Skeletal muscle tissue (tissue), 4 donors: ENCODE measurements around the gene RPS18. TPM values are rescaled to one million over a fixed set of nuclear protein-coding genes. Genes with fewer than 3 reads are reported as not detected.

Source experiments
- H3K27ac ChIP-seq: one replicate; pipeline ENCODE4 v1.7.0; 2013; ENCODE audit warnings: mild to moderate bottlenecking, low read depth, low read length, inconsistent platforms
- H3K27me3 ChIP-seq, 3 donors: one replicate each; pipeline ENCODE4 v1.7.0; 2013; ENCODE audit warnings: low read length in 3 of 3; ENCODE audit not compliant: control insufficient read depth in 3 of 3, insufficient read depth in 3 of 3
- H3K36me3 ChIP-seq, 3 donors: one replicate each; pipeline ENCODE4 v1.7.0; 2013; ENCODE audit warnings: low read length in 3 of 3; ENCODE audit not compliant: control insufficient read depth in 3 of 3, insufficient read depth in 3 of 3
- H3K4me1 ChIP-seq, 3 donors: one replicate each; pipeline ENCODE4 v1.7.0; 2013; ENCODE audit warnings: low read length in 3 of 3, mild to moderate bottlenecking in 3 of 3; ENCODE audit not compliant: control insufficient read depth in 3 of 3, insufficient read depth in 3 of 3
- H3K4me3 ChIP-seq, 3 donors: one replicate each; pipeline ENCODE4 v1.7.0; 2013; ENCODE audit warnings: low read length in 3 of 3
- H3K9ac ChIP-seq, 3 donors: one replicate each; pipeline ENCODE4 v1.7.0; 2013; ENCODE audit warnings: low read length in 3 of 3, mild to moderate bottlenecking in 3 of 3, moderate library complexity in 2 of 3, low read depth in 1 of 3
- H3K9me3 ChIP-seq, 3 donors: one replicate each; pipeline ENCODE4 v1.7.0; 2013; ENCODE audit warnings: low read length in 3 of 3; ENCODE audit not compliant: control insufficient read depth in 3 of 3
- total RNA-seq: library from RNA; depleted of rRNA; stranded (reverse); fragments of >200 nt; gene quantifications from one replicate; pipeline ENCODE4 v1.2.3, GENCODE V29; 2014
- donor health status: Osteomylitis.

RPS18 gene
- total RNA-seq, 1 donor from 2014 or later, result 8,222 TPM

GRCh38 chr6:33313709-33314514 is 42.0 kb downstream of the RPS18 start, which contains the start of gene TAPBP:
TAPBP (minus strand) TSS chr6:33314078; CDS start chr6:33314041, 37 bp downstream.
- H3K36me3 ChIP-seq, result peaks cover 5 to 9% (median 5%) of the 10 kb centered on the region in 3 donors
- H3K27ac ChIP-seq, result peak within 1 kb of the TSS; percentile 91
- H3K9me3 ChIP-seq, result no peaks in the 10 kb centered on the region
- H3K4me3 ChIP-seq, result peak within 1 kb of the TSS; percentile 92 to 99 (median 96)
- peak within 1 kb of the TSS; percentile 95 to 97 (median 96) for H3K9ac ChIP-seq
- no peaks in the 10 kb centered on the region for H3K27me3 ChIP-seq
- peaks cover 38 to 59% (median 38%) of the 10 kb centered on the region in 3 donors for H3K4me1 ChIP-seq

GRCh38 chr6:33314515-33314942 is 42.7 kb downstream of the RPS18 start:
- peak overlapping the region; percentile 92 to 99 (median 96) for H3K4me3 ChIP-seq
- H3K27ac ChIP-seq, result peak overlapping the region; percentile 91
- H3K36me3 ChIP-seq, result peaks cover 9 to 15% (median 11%) of the 10 kb centered on the region in 3 donors
- H3K9ac ChIP-seq, result peak overlapping the region in 2 of 3 donors; percentile 96 to 97
- H3K9me3 ChIP-seq, result no peaks in the 10 kb centered on the region
- no peaks in the 10 kb centered on the region for H3K27me3 ChIP-seq
- peaks cover 38 to 64% (median 38%) of the 10 kb centered on the region in 3 donors for H3K4me1 ChIP-seq

- H3K4me1 ChIP-seq, result peaks cover 40 to 69% (median 44%) of the 10 kb centered on the region in 3 donors
- no peaks in the 10 kb centered on the region for H3K9me3 ChIP-seq
- peak overlapping the region; percentile 92 to 99 (median 96) for H3K4me3 ChIP-seq
- H3K36me3 ChIP-seq, result peaks cover 16 to 22% (median 17%) of the 10 kb centered on the region in 3 donors
- H3K27me3 ChIP-seq, result no peaks in the 10 kb centered on the region
- H3K9ac ChIP-seq, result peak overlapping the region in 2 of 3 donors; percentile 96 to 97
- peak overlapping the region; percentile 91 for H3K27ac ChIP-seq
Measured at GRCh38 chr6:33314943-33315792, 43.3 kb downstream of the RPS18 start.

DNA sequence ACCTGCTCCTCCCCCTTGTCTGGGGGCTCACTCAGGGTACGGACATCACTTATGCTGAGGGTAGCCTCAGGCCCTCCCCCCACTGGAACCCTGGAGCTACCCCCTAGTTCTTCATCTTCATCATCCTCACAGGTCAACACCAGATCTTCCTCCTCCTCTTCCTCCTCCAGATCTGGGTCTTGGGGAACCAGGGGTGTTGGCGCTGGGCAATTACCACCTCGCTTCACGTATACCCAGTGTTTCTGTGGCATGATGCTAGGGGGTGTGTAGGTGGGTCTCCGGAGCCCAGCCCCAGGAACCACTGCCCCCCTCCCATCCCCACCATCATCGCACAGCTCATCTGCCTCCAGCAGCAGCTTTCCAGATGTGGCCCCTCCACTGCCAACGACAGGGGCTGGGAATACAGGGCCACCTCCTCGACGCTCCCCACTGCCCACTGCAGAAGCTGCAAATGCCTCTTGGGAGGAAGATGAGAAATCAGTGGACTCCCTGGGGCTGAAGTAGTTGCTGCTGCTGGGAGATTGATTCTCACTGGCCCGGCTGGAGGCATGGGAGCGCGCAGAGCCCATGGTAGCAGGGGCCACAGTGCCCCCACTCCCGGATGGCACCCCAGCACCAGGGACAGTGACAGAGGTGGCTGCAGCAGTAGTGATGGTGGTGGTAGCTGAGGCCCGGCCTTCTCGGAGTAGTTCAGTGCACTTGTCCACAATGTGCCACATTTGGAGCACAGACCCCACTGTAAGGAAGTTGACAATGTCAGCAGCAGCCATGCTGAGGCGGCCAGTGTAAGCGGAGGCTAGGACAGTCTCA is 44.1 kb downstream of the RPS18 start:
- H3K9me3 ChIP-seq, result no peaks in the 10 kb centered on the region
- peaks cover 49 to 78% (median 52%) of the 10 kb centered on the region in 3 donors for H3K4me1 ChIP-seq
- no peak overlapping the region for H3K27ac ChIP-seq

GRCh38 chr6:33316603-33317418 is 44.9 kb downstream of the RPS18 start:
- Histone ChIP-seq H3K4me3 (peak overlapping the region; percentile 49 to 67 (median 66)), H3K9me3 (no peaks in the 10 kb centered on the region), H3K9ac (peak overlapping the region in 2 of 3 donors; percentile 14 to 57), H3K4me1 (peaks cover 56 to 83% (median 60%) of the 10 kb centered on the region in 3 donors), H3K27me3 (no peaks in the 10 kb centered on the region), H3K27ac (peak overlapping the region; percentile 87), H3K36me3 (peaks cover 26 to 32% (median 27%) of the 10 kb centered on the region in 3 donors)

More for the DNA sequence above, 44.1 kb downstream of the RPS18 start:
- Histone ChIP-seq H3K27me3 (no peaks in the 10 kb centered on the region), H3K36me3 (peaks cover 24 to 30% (median 25%) of the 10 kb centered on the region in 3 donors), H3K9ac (peak overlapping the region in 1 of 3 donors; percentile 57), H3K4me3 (no peak overlapping the region)

DNA sequence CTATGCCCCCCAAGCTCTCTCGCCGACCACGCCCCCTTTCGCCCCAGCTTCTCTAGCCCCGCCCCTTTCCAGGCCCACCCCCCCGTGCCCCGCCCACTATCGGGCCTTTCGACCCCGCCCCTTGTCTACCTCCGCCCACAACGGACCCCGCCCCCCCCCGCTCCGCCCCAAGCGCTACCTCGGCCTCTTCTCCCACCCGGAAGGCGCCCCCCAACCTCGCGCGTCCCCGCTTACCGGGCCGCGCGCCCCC is 45.5 kb downstream of the RPS18 start:
- no peaks in the 10 kb centered on the region for H3K27me3 ChIP-seq
- H3K36me3 ChIP-seq, result peaks cover 26 to 32% (median 27%) of the 10 kb centered on the region in 3 donors
- peaks cover 56 to 83% (median 61%) of the 10 kb centered on the region in 3 donors for H3K4me1 ChIP-seq
- H3K27ac ChIP-seq, result peak overlapping the region; percentile 87
- no peak overlapping the region for H3K9ac ChIP-seq
- peak overlapping the region; percentile 49 to 85 (median 66) for H3K4me3 ChIP-seq
- no peaks in the 10 kb centered on the region for H3K9me3 ChIP-seq

- H3K9ac ChIP-seq, result peak within 1 kb of the TSS; percentile 73 to 93 (median 83)
- no peaks in the 10 kb centered on the region for H3K27me3 ChIP-seq
- H3K36me3 ChIP-seq, result peaks cover 26 to 32% (median 27%) of the 10 kb centered on the region in 3 donors
- peaks cover 52 to 81% (median 58%) of the 10 kb centered on the region in 3 donors for H3K4me1 ChIP-seq
- H3K9me3 ChIP-seq, result no peaks in the 10 kb centered on the region
- peak within 1 kb of the TSS; percentile 85 to 92 (median 89) for H3K4me3 ChIP-seq
- H3K27ac ChIP-seq, result peak within 1 kb of the TSS; percentile 87
Measured at GRCh38 chr6:33317669-33318425, 46.0 kb downstream of the RPS18 start, which contains the start of gene ZBTB22. ZBTB22 (minus strand) TSS chr6:33317744; CDS start chr6:33316916, 828 bp downstream.

GRCh38 chr6:33318426-33319073 is 46.7 kb downstream of the RPS18 start:
- peak overlapping the region; percentile 87 for H3K27ac ChIP-seq
- H3K36me3 ChIP-seq, result peaks cover 26 to 31% (median 27%) of the 10 kb centered on the region in 3 donors
- no peaks in the 10 kb centered on the region for H3K9me3 ChIP-seq
- no peaks in the 10 kb centered on the region for H3K27me3 ChIP-seq
- H3K9ac ChIP-seq, result peak overlapping the region; percentile 73 to 93 (median 83)
- peak overlapping the region; percentile 85 to 92 (median 89) for H3K4me3 ChIP-seq
- peaks cover 49 to 80% (median 59%) of the 10 kb centered on the region in 3 donors for H3K4me1 ChIP-seq
